Measurements from ENCODE around the gene CNPY4.

Gene CNPY4

GRCh38 chr7:100119072-100119969 lies at the start of gene CNPY4, which contains the start of gene TAF6:
Gene CNPY4, plus strand, starts transcription at chr7:100119634. Its CDS starts 111 bp downstream, at chr7:100119745.
Gene TAF6, minus strand, starts transcription at chr7:100119358. Its CDS starts 5,149 bp downstream, at chr7:100114209.
- peak; percentile 97 for DNase-seq

- DNase-seq, result no peak
Measured at GRCh38 chr7:100069991-100070390, 49.4 kb upstream of the CNPY4 start.

GRCh38 chr7:100071018-100071723 lies 48.3 kb upstream of the CNPY4 start:
- no peak for DNase-seq

GRCh38 chr7:100072462-100072861 lies 47.0 kb upstream of the CNPY4 start:
- no peak for DNase-seq

- DNase-seq, result no peak
Measured at GRCh38 chr7:100074841-100075240, 44.6 kb upstream of the CNPY4 start.

GRCh38 chr7:100075418-100075817 lies 44.0 kb upstream of the CNPY4 start:
- no peak for DNase-seq

GRCh38 chr7:100077205-100077604 lies 42.2 kb upstream of the CNPY4 start:
- no peak for DNase-seq

- DNase-seq, result no peak
Measured at GRCh38 chr7:100079024-100079560, 40.3 kb upstream of the CNPY4 start.

- DNase-seq, result no peak
Measured at GRCh38 chr7:100080907-100081534, 38.4 kb upstream of the CNPY4 start.

GRCh38 chr7:100081535-100082102 lies 37.8 kb upstream of the CNPY4 start, which contains the start of gene ZNF3:
Gene ZNF3, minus strand, starts transcription at chr7:100081723. Its CDS starts 4,366 bp downstream, at chr7:100077357.
- peak; percentile 98 for DNase-seq

GRCh38 chr7:100082978-100083377 lies 36.5 kb upstream of the CNPY4 start:
- no peak for DNase-seq

GRCh38 chr7:100085515-100085914 lies 33.9 kb upstream of the CNPY4 start:
- DNase-seq, result no peak

GRCh38 chr7:100087055-100087750 lies 32.2 kb upstream of the CNPY4 start:
- DNase-seq, result no peak

GRCh38 chr7:100088095-100088620 lies 31.3 kb upstream of the CNPY4 start:
- DNase-seq, result no peak

- DNase-seq, result peak; percentile 91
Measured at GRCh38 chr7:100088621-100089457, 30.6 kb upstream of the CNPY4 start, which contains the start of gene COPS6. Gene COPS6, plus strand, starts transcription at chr7:100088969. Its CDS starts 22 bp downstream, at chr7:100088991.

- DNase-seq, result no peak
Measured at GRCh38 chr7:100089458-100090196, 29.8 kb upstream of the CNPY4 start.

- DNase-seq, result no peak
Measured at GRCh38 chr7:100090527-100091410, 28.7 kb upstream of the CNPY4 start.

GRCh38 chr7:100091411-100092181 lies 27.8 kb upstream of the CNPY4 start:
- peak; percentile 51 for DNase-seq
